Karpas-422 (cell line): ENCODE measurements around the gene QPCTL. TPM values are rescaled to one million over a fixed set of nuclear protein-coding genes. Genes with fewer than 3 reads are reported as not detected.
"Not testable (repeated sequence)": the region's sequence is repeated elsewhere in the genome, so short reads cannot be mapped to it uniquely, and the experiment has no call there.

Experiments used
- DNase-seq: peaks from one replicate; pipeline ENCODE4 v3.0.0-alpha.2; 2015
- H2AFZ ChIP-seq: fragments of 200-600 bp; sonication (generic); 2 replicates; pipeline ENCODE4 v1.6.1; 2014; ENCODE audit warnings: antibody characterized with exemption, low read length, mixed read lengths
- H3K27ac ChIP-seq: fragments of 200-600 bp; sonication (generic); 2 replicates; pipeline ENCODE4 v1.5.1; 2014; ENCODE audit warnings: mild to moderate bottlenecking, low read length, moderate library complexity
- H3K27me3 ChIP-seq: fragments of 200-600 bp; sonication (generic); 2 replicates; pipeline ENCODE4 v1.6.1; 2014; ENCODE audit warnings: low read length, mixed read lengths
- H3K36me3 ChIP-seq: fragments of 200-600 bp; sonication (generic); 2 replicates; pipeline ENCODE4 v1.6.1; 2014; ENCODE audit warnings: low read length, mixed read lengths; ENCODE audit not compliant: insufficient read depth
- H3K4me1 ChIP-seq: fragments of 200-600 bp; sonication (generic); 2 replicates; pipeline ENCODE4 v1.6.1; 2014; ENCODE audit warnings: mild to moderate bottlenecking, low read length, mixed read lengths
- H3K4me2 ChIP-seq: fragments of 200-600 bp; sonication (generic); 2 replicates; pipeline ENCODE4 v1.6.1; 2014; ENCODE audit warnings: low read length, low read depth, mild to moderate bottlenecking; ENCODE audit not compliant: poor library complexity, severe bottlenecking
- H3K4me3 ChIP-seq: fragments of 200-600 bp; sonication (generic); 2 replicates; pipeline ENCODE4 v1.5.1; 2014; ENCODE audit warnings: mild to moderate bottlenecking, antibody characterized with exemption, low read length, mixed read lengths
- H3K79me2 ChIP-seq: fragments of 200-600 bp; sonication (generic); 2 replicates; pipeline ENCODE4 v1.6.1; 2014; ENCODE audit warnings: mild to moderate bottlenecking, low read length, mixed read lengths
- H3K9ac ChIP-seq: fragments of 200-600 bp; sonication (generic); 2 replicates; pipeline ENCODE4 v1.6.0; 2014; ENCODE audit warnings: low read length
- H3K9me2 ChIP-seq: fragments of 200-600 bp; sonication (generic), shearing (Covaris generic); replicated peaks from 2 replicates; pipeline ENCODE4 v1.6.0; 2014; ENCODE audit warnings: mild to moderate bottlenecking, low read length, moderate library complexity; ENCODE audit not compliant: insufficient read depth
- H3K9me3 ChIP-seq: fragments of 300-700, 200-600 bp; sonication (generic); 2 replicates; pipeline ENCODE4 v1.6.1; 2014; ENCODE audit warnings: low read length, mixed read lengths
- H4K20me1 ChIP-seq: fragments of 200-600 bp; sonication (generic); 2 replicates; pipeline ENCODE4 v1.6.1; 2014; ENCODE audit warnings: mild to moderate bottlenecking, antibody characterized with exemption, low read length, low read depth; ENCODE audit not compliant: insufficient read depth
- total RNA-seq: library from RNA; depleted of rRNA; stranded (reverse); fragments of >200 nt; shearing (Covaris generic); gene quantifications from 2 replicates; pipeline ENCODE4 v1.2.3, GENCODE V29; 2014; ENCODE audit warnings: low replicate concordance

QPCTL gene
- total RNA-seq, 1 experiment from 2014 or later: 21.4 TPM

- Histone ChIP-seq H3K9ac (no peak overlapping the region), H3K27me3 (no peaks in the 10 kb centered on the region), H3K79me2 (no peaks in the 10 kb centered on the region), H4K20me1 (no peaks in the 10 kb centered on the region), H3K9me2 (no peaks in the 10 kb centered on the region), H3K4me1 (peaks cover 8% of the 10 kb centered on the region), H3K9me3 (no peaks in the 10 kb centered on the region), H2AFZ (no peak overlapping the region), H3K36me3 (peaks cover 4% of the 10 kb centered on the region; the same call in 1 of the 2 replicates), H3K4me2 (no peak overlapping the region), H3K27ac (no peak overlapping the region), H3K4me3 (no peak overlapping the region)
- DNase-seq: no peak
Measured at GRCh38 chr19:45682908-45683307, 9.6 kb upstream of the QPCTL start.

- H3K4me1 ChIP-seq, H3K4me3 ChIP-seq, H3K4me2 ChIP-seq, H3K27me3 ChIP-seq, DNase-seq, H4K20me1 ChIP-seq, H3K9me3 ChIP-seq, H3K9ac ChIP-seq, H2AFZ ChIP-seq, H3K79me2 ChIP-seq, H3K27ac ChIP-seq, H3K9me2 ChIP-seq: not testable (repeated sequence)
- peaks cover 12% of the 10 kb centered on the region; the same call in 1 of the 2 replicates for H3K36me3 ChIP-seq
Measured at GRCh38 chr19:45685045-45685444, 7.4 kb upstream of the QPCTL start.

- H3K36me3 ChIP-seq: peaks cover 12% of the 10 kb centered on the region; the same call in 1 of the 2 replicates
- H3K9ac ChIP-seq: no peak overlapping the region
- no peak overlapping the region for H2AFZ ChIP-seq
- H3K4me2 ChIP-seq: no peak overlapping the region
- H3K79me2 ChIP-seq: peaks cover 25% of the 10 kb centered on the region
- H3K9me2 ChIP-seq: no peaks in the 10 kb centered on the region
- no peak overlapping the region for H3K27ac ChIP-seq
- H3K9me3 ChIP-seq: no peaks in the 10 kb centered on the region
- no peak overlapping the region for H3K4me3 ChIP-seq
- no peaks in the 10 kb centered on the region for H3K27me3 ChIP-seq
- peaks cover 9% of the 10 kb centered on the region for H3K4me1 ChIP-seq
- no peak for DNase-seq
- H4K20me1 ChIP-seq: peaks cover 16% of the 10 kb centered on the region
Measured at GRCh38 chr19:45687599-45687998, 4.9 kb upstream of the QPCTL start.

- Histone ChIP-seq H2AFZ (peak within 1 kb of the TSS; percentile 88; the same call in 1 of the 2 replicates), H3K9me3 (no peaks in the 10 kb centered on the region), H3K9ac (peak within 1 kb of the TSS; percentile 96), H3K4me3 (peak within 1 kb of the TSS; percentile 96), H3K4me2 (peak within 1 kb of the TSS; percentile 98), H3K27ac (peak within 1 kb of the TSS; percentile 87), H3K36me3 (peaks cover 22% of the 10 kb centered on the region), H3K79me2 (peaks cover 51% of the 10 kb centered on the region), H3K9me2 (no peaks in the 10 kb centered on the region), H4K20me1 (peaks cover 16% of the 10 kb centered on the region), H3K4me1 (peaks cover 17% of the 10 kb centered on the region), H3K27me3 (no peaks in the 10 kb centered on the region)
- DNase-seq: peak; percentile 97
Measured at GRCh38 chr19:45691516-45692186, 815 bp upstream of the QPCTL start, which contains the start of gene SNRPD2. Gene SNRPD2 (minus strand): TSS chr19:45691953. CDS start chr19:45691888, 65 bp downstream.

- Histone ChIP-seq H3K4me2 (peak overlapping the region; percentile 98), H3K9ac (peak overlapping the region; percentile 96), H3K9me3 (no peaks in the 10 kb centered on the region), H4K20me1 (peaks cover 16% of the 10 kb centered on the region), H3K27ac (peak overlapping the region; percentile 87), H3K79me2 (peaks cover 51% of the 10 kb centered on the region), H2AFZ (peak overlapping the region; percentile 52; the same call in 1 of the 2 replicates), H3K36me3 (peaks cover 22% of the 10 kb centered on the region), H3K4me1 (peaks cover 17% of the 10 kb centered on the region), H3K9me2 (no peaks in the 10 kb centered on the region), H3K27me3 (no peaks in the 10 kb centered on the region), H3K4me3 (peak overlapping the region; percentile 96)
- peak; percentile 89 for DNase-seq
Measured at GRCh38 chr19:45693106-45693788, 781 bp downstream of the QPCTL start.

- Histone ChIP-seq H3K79me2 (no peaks in the 10 kb centered on the region), H3K4me1 (peaks cover 12% of the 10 kb centered on the region), H3K9me2 (no peaks in the 10 kb centered on the region), H3K27ac (no peak overlapping the region), H3K4me3 (no peak overlapping the region), H2AFZ (no peak overlapping the region), H4K20me1 (no peaks in the 10 kb centered on the region), H3K9me3 (no peaks in the 10 kb centered on the region), H3K9ac (no peak overlapping the region), H3K36me3 (peaks cover 24% of the 10 kb centered on the region), H3K4me2 (no peak overlapping the region), H3K27me3 (no peaks in the 10 kb centered on the region)
- no peak for DNase-seq
Measured at GRCh38 chr19:45701676-45702075, 9.2 kb downstream of the QPCTL start.

GRCh38 chr19:45705115-45705514, 12.6 kb downstream of the QPCTL start:
- no peaks in the 10 kb centered on the region for H3K79me2 ChIP-seq
- no peaks in the 10 kb centered on the region for H3K9me2 ChIP-seq
- no peaks in the 10 kb centered on the region for H3K9me3 ChIP-seq
- no peak overlapping the region for H2AFZ ChIP-seq
- DNase-seq: peak; percentile 56
- no peak overlapping the region for H3K9ac ChIP-seq
- H3K36me3 ChIP-seq: peaks cover 16% of the 10 kb centered on the region
- no peak overlapping the region for H3K4me3 ChIP-seq
- no peaks in the 10 kb centered on the region for H3K27me3 ChIP-seq
- H3K4me2 ChIP-seq: no peak overlapping the region
- peaks cover 30% of the 10 kb centered on the region for H3K4me1 ChIP-seq
- no peaks in the 10 kb centered on the region for H4K20me1 ChIP-seq
- H3K27ac ChIP-seq: peak overlapping the region; percentile 100

- peak overlapping the region; percentile 100 for H3K27ac ChIP-seq
- no peaks in the 10 kb centered on the region for H3K9me3 ChIP-seq
- no peaks in the 10 kb centered on the region for H3K27me3 ChIP-seq
- peak overlapping the region; percentile 25; the same call in 1 of the 2 replicates for H3K4me3 ChIP-seq
- peaks cover 2% of the 10 kb centered on the region for H3K79me2 ChIP-seq
- H2AFZ ChIP-seq: no peak overlapping the region
- no peak overlapping the region for H3K9ac ChIP-seq
- no peak for DNase-seq
- H4K20me1 ChIP-seq: no peaks in the 10 kb centered on the region
- no peaks in the 10 kb centered on the region for H3K9me2 ChIP-seq
- peaks cover 16% of the 10 kb centered on the region for H3K36me3 ChIP-seq
- H3K4me2 ChIP-seq: peak overlapping the region; percentile 76
- H3K4me1 ChIP-seq: peaks cover 33% of the 10 kb centered on the region
Measured at GRCh38 chr19:45705710-45706415, 13.4 kb downstream of the QPCTL start.
